Calu3 (cell line): ENCODE measurements around the gene SLC35A3. TPM values are rescaled to one million over a fixed set of nuclear protein-coding genes. Genes with fewer than 3 reads are reported as not detected.

Experiments
- BruUV-seq: library from RNA; stranded (reverse); fragments of 400-500 nt; replicated peaks from 2 replicates; lab custom pipeline; 2021; lab: Mats Ljungman, UMichigan
- CTCF ChIA-PET: fragments of 300-600 bp; sonication (Branson Sonifier 250); formaldehyde crosslinking; loops from one replicate; lab custom pipeline; 2022; ENCODE audit warnings: antibody characterized with exemption; lab: Charles Lee
- DNase-seq: peaks from one replicate; pipeline ENCODE4 v3.0.0; 2022
- H3K27ac Mint-ChIP-seq: one replicate; pipeline ENCODE4 v1.8.0; 2022; ENCODE audit warnings: mixed read lengths; ENCODE audit not compliant: unreplicated experiment
- H3K27me3 Mint-ChIP-seq: one replicate; pipeline ENCODE4 v1.8.0; 2022; ENCODE audit warnings: mixed read lengths; ENCODE audit not compliant: unreplicated experiment
- H3K36me3 Mint-ChIP-seq: one replicate; pipeline ENCODE4 v1.8.0; 2022; ENCODE audit warnings: mild to moderate bottlenecking, moderate library complexity, mixed read lengths; ENCODE audit not compliant: insufficient read depth, unreplicated experiment
- H3K4me1 Mint-ChIP-seq: one replicate; pipeline ENCODE4 v1.8.0; 2022; ENCODE audit warnings: mild to moderate bottlenecking, low read depth, mixed read lengths; ENCODE audit not compliant: unreplicated experiment
- H3K4me3 Mint-ChIP-seq: one replicate; pipeline ENCODE4 v1.8.0; 2022; ENCODE audit warnings: mild to moderate bottlenecking, low read depth, moderate library complexity, mixed read lengths; ENCODE audit not compliant: unreplicated experiment
- H3K9me3 Mint-ChIP-seq: one replicate; pipeline ENCODE4 v1.8.0; 2022; ENCODE audit warnings: low read depth, mixed read lengths; ENCODE audit not compliant: unreplicated experiment
- CTCF ChIP-seq: fragments of 200-600 bp; IDR thresholded peaks from one replicate; pipeline ENCODE4 v1.8.0; 2022; ENCODE audit warnings: antibody characterized with exemption; ENCODE audit not compliant: unreplicated experiment
- intact Hi-C: fragments of 100-400 bp; cut with micrococcal nuclease; formaldehyde crosslinking; loops from one replicate; pipeline ENCODE4 v1.10.0; 2022; ENCODE audit not compliant: unreplicated experiment
- total RNA-seq: library from RNA; stranded (reverse); gene quantifications from 2 replicates; pipeline ENCODE4 v1.2.3, GENCODE V29; 2022

SLC35A3 gene
- total RNA-seq, 1 experiment from 2014 or later = 31.2 TPM

- Mint-ChIP-seq H3K9me3 (no peaks in the 10 kb centered on the region), H3K36me3 (peaks cover 18% of the 10 kb centered on the region), H3K4me1 (no peaks in the 10 kb centered on the region), H3K4me3 (no peak overlapping the region), H3K27me3 (no peaks in the 10 kb centered on the region), H3K27ac (no peak overlapping the region)
- no peak for DNase-seq
- intact Hi-C loops = no loop called here
- no peak for TF ChIP-seq CTCF
- BruUV-seq = no TSS peak
- CTCF ChIA-PET = no interaction called here
These were observed 106.5 kb downstream of the SLC35A3 start for GRCh38 chr1:100076319-100076718.

- H3K36me3 Mint-ChIP-seq = peaks cover 18% of the 10 kb centered on the region
- no peaks in the 10 kb centered on the region for H3K4me1 Mint-ChIP-seq
- no peak overlapping the region for H3K27ac Mint-ChIP-seq
- intact Hi-C loops = no loop called here
- BruUV-seq = no TSS peak
- no peaks in the 10 kb centered on the region for H3K27me3 Mint-ChIP-seq
- H3K9me3 Mint-ChIP-seq = no peaks in the 10 kb centered on the region
- no peak for TF ChIP-seq CTCF
- DNase-seq = no peak
- no peak overlapping the region for H3K4me3 Mint-ChIP-seq
- CTCF ChIA-PET = no interaction called here
These were observed 106.9 kb downstream of the SLC35A3 start for GRCh38 chr1:100076744-100077143.

GRCh38 chr1:100077531-100077930, 107.7 kb downstream of the SLC35A3 start:
- CTCF ChIA-PET = no interaction called here
- no peaks in the 10 kb centered on the region for H3K27me3 Mint-ChIP-seq
- no peak overlapping the region for H3K4me3 Mint-ChIP-seq
- no TSS peak for BruUV-seq
- intact Hi-C loops = no loop called here
- no peak for TF ChIP-seq CTCF
- peaks cover 18% of the 10 kb centered on the region for H3K36me3 Mint-ChIP-seq
- no peaks in the 10 kb centered on the region for H3K4me1 Mint-ChIP-seq
- H3K9me3 Mint-ChIP-seq = no peaks in the 10 kb centered on the region
- no peak for DNase-seq
- H3K27ac Mint-ChIP-seq = no peak overlapping the region

- no peaks in the 10 kb centered on the region for H3K27me3 Mint-ChIP-seq
- H3K9me3 Mint-ChIP-seq = no peaks in the 10 kb centered on the region
- H3K4me1 Mint-ChIP-seq = no peaks in the 10 kb centered on the region
- no peak overlapping the region for H3K4me3 Mint-ChIP-seq
- no peak for TF ChIP-seq CTCF
- intact Hi-C loops = no loop called here
- no TSS peak for BruUV-seq
- DNase-seq = no peak
- CTCF ChIA-PET = no interaction called here
- no peak overlapping the region for H3K27ac Mint-ChIP-seq
- peaks cover 6% of the 10 kb centered on the region for H3K36me3 Mint-ChIP-seq
These were observed 110.5 kb downstream of the SLC35A3 start for GRCh38 chr1:100080331-100080730.

Other genes starting within 250 kb of the SLC35A3 start
- gene FRRS1, start 203.4 kb upstream of the SLC35A3 start, total RNA-seq = 39.1 and 46.5 TPM in 2 replicates
- gene AGL, start 119.6 kb upstream of the SLC35A3 start, total RNA-seq = 9.0 and 10.9 TPM in 2 replicates
- 8.2 and 8.7 TPM in 2 replicates for gene SASS6, start 162.9 kb downstream of the SLC35A3 start, total RNA-seq
- 18.9 and 21.4 TPM in 2 replicates for gene TRMT13, start 163.2 kb downstream of the SLC35A3 start, total RNA-seq
- gene LRRC39, start 208.3 kb downstream of the SLC35A3 start, total RNA-seq = 0.42 and 0.88 TPM in 2 replicates